Thymus (tissue), 11 donors: ENCODE results near the gene OLFM4. TPM values are rescaled to one million over a fixed set of nuclear protein-coding genes. Genes with fewer than 3 reads are reported as not detected.
A peak's percentile ranks its signal among the peaks of the same experiment; 100 is the strongest.

ENCODE experiments used
- DNase-seq, 9 donors: peaks; one replicate each; pipeline ENCODE4 v3.0.0-alpha.2; 2013; ENCODE audit warnings: low spot score in 9 of 9, low read depth in 6 of 9, missing footprints in 1 of 9
- H3K27ac ChIP-seq, 2 donors: one replicate each; pipeline ENCODE4 v1.5.1; 2013; ENCODE audit warnings: control low read depth in 1 of 2, low read depth in 1 of 2, low read length in 1 of 2, mild to moderate bottlenecking in 1 of 2, moderate library complexity in 1 of 2
- H3K27me3 ChIP-seq, 2 donors: one replicate each; pipeline ENCODE4 v1.5.1; 2013; ENCODE audit warnings: low read length in 1 of 2; ENCODE audit not compliant: control insufficient read depth in 2 of 2, insufficient read depth in 1 of 2
- H3K36me3 ChIP-seq, 2 donors: one replicate each; pipeline ENCODE4 v1.5.1; 2013; ENCODE audit warnings: low read length in 1 of 2, mild to moderate bottlenecking in 1 of 2, moderate library complexity in 1 of 2; ENCODE audit not compliant: control insufficient read depth in 2 of 2, insufficient read depth in 2 of 2
- H3K4me1 ChIP-seq, 2 donors: one replicate each; pipeline ENCODE4 v1.5.1; 2013; ENCODE audit warnings: low read length in 2 of 2; ENCODE audit not compliant: control insufficient read depth in 2 of 2, insufficient read depth in 2 of 2
- H3K4me3 ChIP-seq, 2 donors: one replicate each; pipeline ENCODE4 v1.5.1; 2013; ENCODE audit warnings: low read length in 2 of 2, control low read depth in 1 of 2, mild to moderate bottlenecking in 1 of 2
- H3K9me3 ChIP-seq, 2 donors: one replicate each; pipeline ENCODE4 v1.5.1; 2013; ENCODE audit warnings: low read length in 1 of 2, mild to moderate bottlenecking in 1 of 2; ENCODE audit not compliant: control insufficient read depth in 2 of 2, insufficient read depth in 1 of 2
- WGBS: extraction: QIAGEN DNeasy Blood & Tissue Kit; methylation state at CpG from one replicate; pipeline ENCODE4 v1.1.7; 2013; 5-methylcytosine and 5-hydroxymethylcytosine counted together
- polyA plus RNA-seq: library from polyadenylated mRNA; stranded (reverse); fragments of 200-250 nt; gene quantifications from one replicate; pipeline ENCODE4 v1.2.3, GENCODE V29; 2013
- total RNA-seq: library from RNA; stranded (reverse); fragments of 120-200 nt; gene quantifications from one replicate; pipeline ENCODE4 v1.2.4, GENCODE V29; 2013
- donor health status: healthy.

Gene OLFM4
- total and polyA plus RNA-seq, 2 donors: 6.5 to 38.9 TPM

- DNase-seq: no peak
- no peaks in the 10 kb centered on the region for H3K4me1 ChIP-seq
Observed at GRCh38 chr13:52995946-52996345, 32.7 kb upstream of the OLFM4 start.

GRCh38 chr13:52997951-52998876, 30.4 kb upstream of the OLFM4 start:
- Histone ChIP-seq H3K4me1 (no peaks in the 10 kb centered on the region), H3K4me3 (no peak overlapping the region), H3K9me3 (no peaks in the 10 kb centered on the region), H3K36me3 (no peaks in the 10 kb centered on the region), H3K27me3 (no peaks in the 10 kb centered on the region), H3K27ac (no peak overlapping the region)
- DNase-seq: no peak
- WGBS: 92% methylated on average over 5 of the region's 5 CpGs

More at GRCh38 chr13:52995946-52996345, 32.7 kb upstream of the OLFM4 start:
- Histone ChIP-seq H3K36me3 (no peaks in the 10 kb centered on the region), H3K27ac (no peak overlapping the region), H3K4me3 (no peak overlapping the region), H3K9me3 (no peaks in the 10 kb centered on the region), H3K27me3 (no peaks in the 10 kb centered on the region)
- WGBS: 93% methylated on average over 2 of the region's 2 CpGs

DNA sequence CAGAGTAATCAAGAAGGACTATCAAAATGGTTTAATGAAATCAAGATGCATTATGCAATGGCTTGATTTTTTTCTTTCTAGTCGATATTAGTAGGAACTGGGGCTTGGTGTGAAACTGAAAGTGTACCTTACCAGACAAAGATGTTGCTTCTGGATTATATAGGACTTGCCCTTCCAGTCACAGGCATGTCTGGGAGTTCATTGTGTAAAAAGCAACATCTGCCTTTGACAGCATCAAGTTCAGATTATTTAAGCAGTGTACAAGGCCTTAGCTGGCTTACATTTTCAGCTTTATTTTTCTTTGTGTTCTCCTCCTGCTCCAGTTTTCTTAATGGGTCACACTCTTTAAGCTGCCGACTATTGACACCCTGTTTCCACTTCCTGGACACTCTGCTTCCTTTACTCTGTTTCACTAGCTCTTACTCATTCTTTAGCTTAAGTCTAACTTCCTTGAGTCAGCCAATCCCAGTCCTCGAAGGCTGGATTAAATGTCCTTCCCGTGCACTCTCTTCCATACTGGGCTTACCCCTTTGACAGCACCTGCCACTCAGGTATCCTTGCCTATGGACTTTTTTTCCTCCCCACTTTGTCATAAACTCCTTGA, 29.4 kb upstream of the OLFM4 start:
- no peaks in the 10 kb centered on the region for H3K4me1 ChIP-seq

GRCh38 chr13:53001444-53002225, 27.0 kb upstream of the OLFM4 start:
- Histone ChIP-seq H3K27me3 (no peaks in the 10 kb centered on the region), H3K27ac (no peak overlapping the region), H3K4me1 (no peaks in the 10 kb centered on the region), H3K36me3 (no peaks in the 10 kb centered on the region), H3K9me3 (no peaks in the 10 kb centered on the region), H3K4me3 (no peak overlapping the region)
- no peak for DNase-seq
- 96% methylated on average over 4 of the region's 4 CpGs for whole genome bisulfite sequencing

More for the DNA sequence above, 29.4 kb upstream of the OLFM4 start:
- DNase-seq: no peak
- Histone ChIP-seq H3K4me3 (no peak overlapping the region), H3K36me3 (no peaks in the 10 kb centered on the region), H3K27ac (no peak overlapping the region), H3K9me3 (no peaks in the 10 kb centered on the region), H3K27me3 (no peaks in the 10 kb centered on the region)
- 72% methylated on average over 4 of the region's 4 CpGs for WGBS

DNA sequence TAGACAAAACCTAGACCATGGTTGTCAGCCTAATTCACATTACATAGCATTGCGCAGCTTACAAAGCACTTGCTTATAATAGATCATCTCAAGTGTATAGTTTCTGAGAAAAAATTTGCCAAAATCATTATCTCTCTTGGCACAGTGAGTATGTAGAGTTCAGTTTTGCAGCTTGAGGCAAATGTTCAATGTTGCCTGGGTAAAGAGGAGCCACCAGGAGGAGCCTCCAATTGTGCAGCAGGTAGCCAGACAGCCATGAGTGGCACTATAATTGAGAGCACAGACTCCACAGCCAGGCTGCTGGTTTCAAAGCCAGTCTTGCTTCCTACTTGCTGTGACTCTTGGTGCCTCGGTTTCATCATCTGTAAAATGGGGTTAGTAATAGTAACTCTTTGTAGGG, 24.0 kb upstream of the OLFM4 start:
- no peaks in the 10 kb centered on the region for H3K4me1 ChIP-seq
- no peaks in the 10 kb centered on the region for H3K36me3 ChIP-seq
- H3K9me3 ChIP-seq: no peaks in the 10 kb centered on the region
- 94% methylated on average over 2 of the region's 2 CpGs for WGBS
- no peak overlapping the region for H3K4me3 ChIP-seq
- no peaks in the 10 kb centered on the region for H3K27me3 ChIP-seq
- no peak for DNase-seq
- H3K27ac ChIP-seq: no peak overlapping the region

GRCh38 chr13:53005626-53006025, 23.0 kb upstream of the OLFM4 start:
- DNase-seq: peak in 1 of 9 donors; percentile 15

DNA sequence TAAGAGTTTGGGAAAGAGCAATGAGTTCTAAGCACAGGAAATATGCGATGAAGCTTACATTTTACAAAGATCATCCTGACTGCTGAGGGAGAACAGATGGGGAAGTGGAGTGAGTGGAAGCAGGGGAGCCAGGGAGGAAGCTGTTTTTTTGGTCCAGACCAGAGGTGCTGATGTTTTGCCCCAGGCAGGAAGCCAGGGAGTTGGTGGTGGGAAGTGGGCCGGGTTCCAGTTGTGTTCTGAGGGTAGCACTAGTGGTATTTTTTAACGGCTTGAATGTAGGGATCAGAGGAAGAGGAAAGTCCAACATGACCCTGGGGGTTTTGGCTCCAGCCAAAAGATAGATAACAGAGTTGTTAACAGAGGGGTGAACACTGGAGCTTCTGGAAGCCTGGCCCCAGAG, 20.7 kb upstream of the OLFM4 start:
- whole genome bisulfite sequencing: 5% methylated on average over 3 of the region's 3 CpGs
- no peaks in the 10 kb centered on the region for H3K27me3 ChIP-seq
- H3K27ac ChIP-seq: no peak overlapping the region
- H3K9me3 ChIP-seq: no peaks in the 10 kb centered on the region
- no peaks in the 10 kb centered on the region for H3K36me3 ChIP-seq
- H3K4me1 ChIP-seq: no peaks in the 10 kb centered on the region
- DNase-seq: no peak
- H3K4me3 ChIP-seq: no peak overlapping the region

More at GRCh38 chr13:53005626-53006025, 23.0 kb upstream of the OLFM4 start:
- WGBS: 94% methylated on average over 12 of the region's 12 CpGs
- no peak overlapping the region for H3K4me3 ChIP-seq
- H3K4me1 ChIP-seq: no peaks in the 10 kb centered on the region
- no peaks in the 10 kb centered on the region for H3K9me3 ChIP-seq
- no peaks in the 10 kb centered on the region for H3K36me3 ChIP-seq
- H3K27me3 ChIP-seq: no peaks in the 10 kb centered on the region
- no peak overlapping the region for H3K27ac ChIP-seq

- Histone ChIP-seq H3K27me3 (no peaks in the 10 kb centered on the region), H3K36me3 (no peaks in the 10 kb centered on the region), H3K4me1 (no peaks in the 10 kb centered on the region), H3K4me3 (no peak overlapping the region), H3K27ac (no peak overlapping the region), H3K9me3 (no peaks in the 10 kb centered on the region)
- WGBS: 70% methylated on average over 7 of the region's 7 CpGs
- DNase-seq: peak in 1 of 9 donors; percentile 13
Observed at GRCh38 chr13:53010374-53011105, 18.1 kb upstream of the OLFM4 start.
